CD4-positive, alpha-beta T cell treated with Interleukin-4 for 1 hour (primary cell): ENCODE results near the gene ZNF865.

ENCODE experiments used
- DNase-seq, 2 donors: peaks; one replicate each; pipeline ENCODE4 v3.0.0-alpha.2; 2020 to 2022

Gene ZNF865

DNA sequence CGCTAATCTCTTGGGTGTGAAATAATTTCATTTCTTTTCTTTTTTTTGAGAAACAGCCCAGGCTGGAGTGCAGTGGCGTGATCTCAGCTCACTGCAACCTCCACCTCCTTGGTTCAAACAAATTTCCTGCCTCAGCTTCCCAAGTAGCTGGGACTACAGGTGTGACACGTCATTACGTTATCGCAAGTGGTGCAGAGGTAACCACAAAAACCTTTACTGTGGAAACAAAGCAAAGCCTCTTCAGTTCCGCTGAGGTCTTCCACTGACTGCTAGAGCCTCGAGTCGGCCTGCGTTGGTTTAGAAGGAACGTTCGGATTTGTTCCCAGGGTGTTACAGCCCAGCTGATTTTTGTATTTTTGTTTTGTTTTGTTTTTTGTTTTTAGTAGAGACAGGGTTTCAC, 20.9 kb downstream of the ZNF865 start:
- DNase-seq, result peak; percentile 80 to 89

GRCh38 chr19:55632463-55632834, 27.0 kb downstream of the ZNF865 start:
- peak; percentile 91 to 93 for DNase-seq

DNA sequence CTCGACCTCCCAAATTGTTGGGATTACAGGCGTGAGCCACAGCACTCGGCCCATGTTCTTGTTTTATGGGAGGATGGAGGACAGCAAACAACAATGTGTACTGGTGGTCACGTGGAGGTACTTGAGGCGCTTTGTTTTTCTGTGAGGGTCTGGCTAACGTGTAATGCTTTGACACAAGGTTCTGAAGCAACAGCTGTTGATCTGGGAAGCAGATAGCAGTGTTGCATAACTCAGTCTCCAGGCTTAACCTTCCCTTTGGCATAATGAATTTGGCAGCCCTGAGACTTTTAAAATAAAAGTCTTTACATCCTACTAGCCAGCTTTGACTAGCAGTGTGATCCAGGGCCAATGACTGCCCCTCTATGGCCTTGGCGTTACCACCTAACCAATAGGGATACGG, 28.4 kb downstream of the ZNF865 start:
- DNase-seq, result no peak

DNA sequence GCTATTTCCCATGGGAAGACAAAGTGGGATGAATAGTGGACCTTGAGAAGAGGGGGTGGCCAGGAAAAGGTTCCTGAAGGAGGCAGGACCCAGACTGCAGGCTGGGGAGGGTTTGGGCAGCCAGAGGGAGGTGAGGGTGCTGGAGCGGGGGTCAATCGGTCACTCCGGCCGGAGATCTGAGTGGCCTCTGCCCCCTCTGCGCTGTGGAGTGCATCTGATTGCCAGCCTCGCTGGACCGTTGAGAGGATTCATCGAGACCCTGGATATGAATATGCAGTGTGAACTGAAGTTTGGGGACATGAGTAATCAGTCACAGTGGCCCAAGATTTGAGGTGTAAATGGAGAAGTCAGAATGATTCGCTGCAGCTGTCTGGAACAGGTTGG, 29.9 kb downstream of the ZNF865 start:
- DNase-seq, result peak in 1 of 2 donors; percentile 29

- DNase-seq, result no peak
Observed at GRCh38 chr19:55635856-55636440, 30.5 kb downstream of the ZNF865 start.

GRCh38 chr19:55636723-55637122, 31.3 kb downstream of the ZNF865 start:
- DNase-seq, result no peak

DNA sequence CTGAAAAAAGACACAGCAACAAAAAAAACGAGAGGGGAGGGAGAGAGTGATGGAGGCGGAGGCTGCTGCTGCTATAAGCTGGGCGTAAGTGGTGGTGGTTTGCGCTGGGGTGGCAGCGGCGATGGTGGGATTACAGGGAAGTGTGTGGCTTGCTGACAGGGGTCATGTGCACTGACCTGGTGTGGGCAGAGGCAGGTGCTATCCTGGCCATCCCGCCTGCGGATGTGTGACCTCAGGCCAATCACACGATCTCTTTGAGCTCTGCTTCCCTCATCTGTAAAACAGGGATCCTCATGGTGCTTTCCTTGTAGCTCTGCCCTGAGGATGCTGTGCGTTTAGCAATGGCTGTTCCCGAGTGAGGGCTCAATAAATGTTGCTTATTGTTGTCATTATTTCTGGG, 32.1 kb downstream of the ZNF865 start:
- no peak for DNase-seq

- DNase-seq, result peak; percentile 70 to 75
Observed at GRCh38 chr19:55638864-55639359, 33.5 kb downstream of the ZNF865 start.

DNA sequence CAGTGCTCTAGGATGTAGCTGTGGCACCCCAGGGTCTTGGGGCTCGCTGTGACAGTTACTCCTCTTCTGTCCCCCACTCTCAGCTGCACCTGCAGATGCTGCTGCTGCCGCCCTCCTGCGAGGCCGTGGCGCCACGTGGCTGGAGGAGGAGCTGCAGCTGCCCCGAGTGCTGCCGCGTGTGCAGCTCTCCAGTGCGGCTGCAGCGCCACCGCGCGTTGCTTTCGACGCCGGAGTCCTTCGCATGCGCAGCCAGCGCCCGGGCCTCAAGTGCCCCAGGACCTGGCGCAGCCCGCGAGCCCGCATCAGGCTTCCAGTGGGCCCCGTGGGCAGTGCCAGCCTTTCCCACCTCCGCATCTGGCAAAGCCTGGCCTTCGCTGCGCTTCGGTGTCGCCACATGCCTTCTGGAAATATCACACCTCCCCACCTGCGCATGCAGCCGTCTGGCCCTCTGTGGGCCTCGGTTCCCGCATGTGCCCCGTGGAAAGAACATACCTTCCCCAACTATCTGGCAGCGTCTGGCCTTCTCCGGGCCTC, 34.7 kb downstream of the ZNF865 start:
- DNase-seq, result peak; percentile 78 to 85

GRCh38 chr19:55640577-55641425, 35.4 kb downstream of the ZNF865 start, which contains the start of gene ZNF580:
TSS of gene ZNF580 (plus strand) at chr19:55641002. CDS start at chr19:55642509, 1,507 bp downstream.
- DNase-seq, result peak; percentile 47 to 66

DNA sequence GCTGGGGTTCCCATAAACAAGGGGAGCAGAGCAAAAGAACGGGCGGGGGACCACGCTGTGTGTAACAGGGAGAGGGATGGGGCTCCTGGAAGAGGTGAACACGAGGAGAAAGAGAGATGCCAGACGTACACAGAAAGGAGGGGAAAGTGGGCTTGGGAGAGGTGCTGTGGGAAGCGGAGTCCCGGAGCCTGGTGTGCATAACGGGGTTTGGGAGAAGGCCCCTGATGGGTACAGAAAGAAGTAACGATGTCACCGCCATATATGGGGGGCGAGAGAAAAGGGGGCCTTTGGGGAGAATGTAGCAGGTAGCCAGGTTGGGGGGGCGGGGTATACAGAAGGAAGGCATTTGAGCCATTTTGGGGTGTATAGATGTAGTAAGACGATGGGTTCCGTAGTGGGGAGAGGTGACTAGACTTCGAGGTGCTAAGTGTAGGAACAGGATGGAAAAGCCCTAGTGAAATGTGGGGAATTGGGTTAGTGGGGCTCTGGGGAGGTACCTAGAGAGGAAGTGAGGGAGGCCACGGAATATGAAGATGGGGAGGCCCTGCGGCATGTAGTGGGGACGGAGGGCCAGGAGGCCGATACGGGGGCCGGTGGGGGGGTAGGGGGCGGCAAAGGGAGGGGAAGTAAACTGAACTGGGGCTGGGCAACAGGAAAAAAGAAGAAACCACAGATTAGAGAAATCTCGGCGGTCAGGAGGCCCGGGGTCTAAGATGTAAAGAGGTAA, 36.1 kb downstream of the ZNF865 start:
- peak in 1 of 2 donors; percentile 54 for DNase-seq

DNA sequence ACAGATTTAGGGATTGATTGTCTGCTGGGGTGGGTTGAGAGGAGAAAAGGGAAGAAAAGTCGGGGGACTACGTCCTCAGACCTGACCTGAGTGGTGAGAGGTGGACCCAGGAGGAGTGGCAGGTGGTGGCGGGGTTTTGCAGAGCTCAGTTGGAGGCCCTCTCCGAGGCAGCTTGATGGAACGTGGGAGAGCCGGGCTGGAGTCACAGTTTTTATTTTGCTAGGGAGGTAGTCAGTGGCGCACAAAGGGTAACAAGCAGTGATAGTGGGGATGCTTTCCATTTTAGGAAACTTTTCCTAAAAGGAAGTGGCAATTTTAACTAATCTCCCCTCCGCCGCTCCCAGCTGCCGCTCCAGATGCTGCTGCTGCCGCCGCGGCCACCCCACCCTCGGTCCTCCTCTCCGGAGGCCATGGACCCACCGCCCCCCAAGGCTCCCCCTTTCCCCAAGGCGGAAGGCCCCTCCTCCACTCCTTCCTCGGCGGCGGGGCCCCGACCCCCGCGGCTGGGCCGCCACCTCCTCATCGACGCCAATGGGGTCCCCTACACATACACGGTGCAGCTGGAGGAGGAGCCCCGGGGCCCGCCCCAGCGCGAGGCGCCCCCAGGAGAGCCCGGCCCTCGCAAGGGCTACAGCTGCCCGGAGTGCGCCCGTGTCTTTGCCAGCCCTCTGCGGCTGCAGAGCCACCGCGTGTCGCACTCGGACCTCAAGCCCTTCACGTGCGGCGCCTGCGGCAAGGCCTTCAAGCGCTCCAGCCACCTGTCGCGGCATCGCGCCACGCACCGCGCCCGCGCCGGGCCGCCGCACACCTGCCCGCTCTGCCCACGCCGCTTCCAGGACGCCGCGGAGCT, 36.9 kb downstream of the ZNF865 start:
- peak in 1 of 2 donors; percentile 23 for DNase-seq

GRCh38 chr19:55643003-55643886, 37.8 kb downstream of the ZNF865 start, which contains the start of gene ZNF581:
TSS of gene ZNF581 (plus strand) at chr19:55643649. CDS start at chr19:55644572, 923 bp downstream.
- peak; percentile 77 to 83 for DNase-seq

DNA sequence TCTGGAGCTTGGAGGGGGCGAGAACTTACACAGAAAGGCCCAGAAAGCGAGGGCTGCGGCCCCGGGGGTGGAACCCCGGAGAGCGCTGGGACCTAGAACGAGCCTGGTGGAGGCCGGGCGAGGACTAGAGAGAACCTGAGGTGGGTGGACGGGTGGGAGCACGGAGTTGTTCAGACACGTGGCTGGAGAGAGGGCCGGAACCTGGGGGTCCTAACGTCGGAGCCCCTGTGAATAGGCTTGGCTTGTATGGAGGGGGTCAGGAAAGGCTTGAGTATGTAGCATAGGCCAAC, 38.4 kb downstream of the ZNF865 start:
- no peak for DNase-seq

- no peak for DNase-seq
Observed at GRCh38 chr19:55644191-55644833, 38.9 kb downstream of the ZNF865 start.

DNA sequence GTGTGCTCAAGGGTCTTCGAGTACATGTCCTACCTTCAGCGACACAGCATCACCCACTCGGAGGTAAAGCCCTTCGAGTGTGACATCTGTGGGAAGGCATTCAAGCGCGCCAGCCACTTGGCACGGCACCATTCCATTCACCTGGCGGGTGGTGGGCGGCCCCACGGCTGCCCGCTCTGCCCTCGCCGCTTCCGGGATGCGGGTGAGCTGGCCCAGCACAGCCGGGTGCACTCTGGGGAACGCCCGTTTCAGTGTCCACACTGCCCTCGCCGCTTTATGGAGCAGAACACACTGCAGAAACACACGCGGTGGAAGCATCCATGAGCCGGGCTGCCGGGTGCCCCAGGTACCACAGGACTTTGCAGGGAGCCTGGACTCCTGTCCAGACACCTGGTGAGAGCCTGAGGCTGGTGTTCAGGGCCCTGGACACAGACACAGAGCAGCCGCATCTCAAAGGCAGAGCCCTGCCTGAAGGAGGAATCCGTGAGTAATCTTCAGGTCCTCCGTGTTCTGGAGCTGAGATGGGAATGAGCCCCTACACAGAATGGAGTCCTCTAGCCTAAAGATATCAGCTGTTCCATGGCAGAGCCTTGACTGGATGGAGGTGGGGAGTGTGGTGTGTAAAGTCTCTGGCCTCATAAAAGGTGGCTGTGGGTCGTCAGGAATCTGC, 39.5 kb downstream of the ZNF865 start:
- DNase-seq, result no peak

GRCh38 chr19:55645512-55645881, 40.0 kb downstream of the ZNF865 start:
- no peak for DNase-seq

DNA sequence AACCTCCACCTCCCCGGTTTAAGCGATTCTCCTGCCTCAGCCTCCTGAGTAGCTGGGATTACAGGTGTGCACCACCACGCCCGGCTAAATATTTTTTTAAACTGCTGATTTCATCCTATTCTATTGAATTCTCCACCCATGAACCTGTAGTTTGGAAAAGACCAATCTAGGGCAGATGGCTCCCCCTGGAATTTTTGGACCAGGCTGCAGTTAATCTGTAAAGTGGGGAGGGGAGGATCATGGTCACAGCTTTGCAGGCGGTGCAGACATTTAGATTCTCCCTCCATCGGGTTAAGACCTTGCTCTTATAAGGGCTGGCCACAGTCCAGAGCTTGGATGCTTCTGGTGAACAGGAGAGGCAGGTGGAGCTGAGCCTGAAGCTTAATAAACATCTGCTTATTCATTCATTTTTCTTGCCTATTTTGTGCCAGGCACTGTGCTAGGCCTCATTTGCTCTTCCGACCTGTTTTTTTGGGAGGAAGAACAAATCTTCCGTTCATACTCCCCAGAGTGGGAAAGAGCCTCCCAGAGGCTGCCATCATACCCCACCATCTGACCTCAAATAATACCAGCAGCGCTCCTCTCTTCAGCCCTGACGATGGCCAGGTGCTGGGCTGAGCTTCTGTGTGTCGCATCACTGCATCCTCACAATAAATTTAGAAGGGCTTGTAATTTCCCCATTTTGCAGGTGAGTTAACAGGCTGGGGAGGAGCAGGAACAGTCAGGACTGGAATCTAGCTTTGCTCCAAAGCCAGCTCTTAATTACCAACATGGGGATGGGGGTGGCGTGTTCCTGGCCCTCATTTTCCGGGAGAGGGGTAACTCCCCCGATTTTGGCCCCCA, 41.7 kb downstream of the ZNF865 start:
- peak in 1 of 2 donors; percentile 29 for DNase-seq
